ENCODE data around the gene ETV6.

GRCh38 chr12:11876307-11876706, 226.8 kb downstream of the ETV6 start:
- TF ChIP-seq, protein P1, sequence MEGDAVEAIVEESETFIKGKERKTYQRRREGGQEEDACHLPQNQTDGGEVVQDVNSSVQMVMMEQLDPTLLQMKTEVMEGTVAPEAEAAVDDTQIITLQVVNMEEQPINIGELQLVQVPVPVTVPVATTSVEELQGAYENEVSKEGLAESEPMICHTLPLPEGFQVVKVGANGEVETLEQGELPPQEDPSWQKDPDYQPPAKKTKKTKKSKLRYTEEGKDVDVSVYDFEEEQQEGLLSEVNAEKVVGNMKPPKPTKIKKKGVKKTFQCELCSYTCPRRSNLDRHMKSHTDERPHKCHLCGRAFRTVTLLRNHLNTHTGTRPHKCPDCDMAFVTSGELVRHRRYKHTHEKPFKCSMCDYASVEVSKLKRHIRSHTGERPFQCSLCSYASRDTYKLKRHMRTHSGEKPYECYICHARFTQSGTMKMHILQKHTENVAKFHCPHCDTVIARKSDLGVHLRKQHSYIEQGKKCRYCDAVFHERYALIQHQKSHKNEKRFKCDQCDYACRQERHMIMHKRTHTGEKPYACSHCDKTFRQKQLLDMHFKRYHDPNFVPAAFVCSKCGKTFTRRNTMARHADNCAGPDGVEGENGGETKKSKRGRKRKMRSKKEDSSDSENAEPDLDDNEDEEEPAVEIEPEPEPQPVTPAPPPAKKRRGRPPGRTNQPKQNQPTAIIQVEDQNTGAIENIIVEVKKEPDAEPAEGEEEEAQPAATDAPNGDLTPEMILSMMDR (IDR thresholded peaks at IDR 0.05): no peak
- no peak for TF ChIP-seq POLR2AphosphoS5 (IDR thresholded peaks at IDR 0.05)
- no peak for TF ChIP-seq POLR2A (IDR thresholded peaks at IDR 0.05)
